Measurements from ENCODE around the gene APOL4. TPM values are rescaled to one million over a fixed set of nuclear protein-coding genes. Genes with fewer than 3 reads are reported as not detected.
"Not testable (repeated sequence)": the region's sequence is repeated elsewhere in the genome, so short reads cannot be mapped to it uniquely, and the experiment has no call there.

The APOL4 gene
- total RNA-seq, 1 donor from 2014 or later: not detected

- no peak for TF ChIP-seq CTCF (conservative IDR thresholded peaks at IDR 0.05; ENCODE audit: low read depth, low read length)
- no peak overlapping the region for H3K4me3 ChIP-seq (ENCODE audit: low read depth, low read length)
- no peak for DNase-seq (ENCODE audit: low read depth)
These were observed 27.3 kb upstream of the APOL4 start for GRCh38 chr22:36228944-36229343.

- H3K4me3 ChIP-seq (ENCODE audit: low read depth, low read length); DNase-seq (ENCODE audit: low read depth): not testable (repeated sequence)
These were observed 26.8 kb upstream of the APOL4 start for GRCh38 chr22:36228369-36228768.

DNA sequence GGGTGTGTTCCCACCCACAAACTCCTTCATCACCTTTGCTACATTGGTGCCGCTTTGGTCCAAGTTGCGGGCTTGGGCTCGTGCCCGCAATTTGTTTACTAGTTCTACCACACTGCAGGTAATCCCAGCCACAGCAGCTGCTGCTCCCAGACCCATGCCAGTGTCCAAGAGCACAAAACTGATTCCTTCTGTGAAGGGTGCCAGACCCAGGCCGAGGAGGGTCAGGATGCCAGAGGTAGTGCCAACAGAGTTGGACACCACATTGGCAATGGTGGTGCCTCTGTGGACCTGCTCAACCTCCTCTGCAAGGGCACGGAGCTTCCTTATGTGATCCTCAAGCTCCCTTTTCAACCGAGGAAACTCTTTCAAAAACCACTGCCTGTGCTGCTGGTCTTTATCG, 26.2 kb upstream of the APOL4 start:
- no peak overlapping the region for H3K4me3 ChIP-seq (ENCODE audit: low read depth, low read length)
- DNase-seq (ENCODE audit: low read depth): no peak
- no peak for TF ChIP-seq CTCF (conservative IDR thresholded peaks at IDR 0.05; ENCODE audit: low read depth, low read length)

DNA sequence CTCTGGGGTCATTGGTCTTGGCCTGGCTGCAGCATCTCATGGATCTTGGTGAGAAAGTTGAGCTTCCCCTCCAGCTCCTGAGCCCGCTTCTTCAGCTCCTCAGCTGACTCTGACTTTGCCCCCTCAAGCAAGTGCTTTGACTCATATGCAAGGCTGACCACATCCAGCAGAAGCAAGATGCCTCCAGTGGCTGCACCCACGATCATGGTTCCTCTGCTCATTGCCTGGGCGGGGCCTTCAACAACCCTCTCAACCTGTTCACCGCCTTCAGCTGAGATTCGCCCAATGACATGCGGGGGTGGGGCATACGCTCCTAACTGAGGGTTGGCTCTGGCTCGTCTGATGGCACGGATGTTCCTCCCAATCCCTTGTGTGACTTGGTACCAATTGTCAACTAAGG, 25.8 kb upstream of the APOL4 start:
- H3K4me3 ChIP-seq (ENCODE audit: low read depth, low read length): no peak overlapping the region
- no peak for DNase-seq (ENCODE audit: low read depth)
- no peak for TF ChIP-seq CTCF (conservative IDR thresholded peaks at IDR 0.05; ENCODE audit: low read depth, low read length)

GRCh38 chr22:36226189-36226588, 24.6 kb upstream of the APOL4 start:
- H3K4me3 ChIP-seq (ENCODE audit: low read depth, low read length): no peak overlapping the region
- no peak for TF ChIP-seq CTCF (conservative IDR thresholded peaks at IDR 0.05; ENCODE audit: low read depth, low read length)
- no peak for DNase-seq (ENCODE audit: low read depth)

- H3K4me3 ChIP-seq (ENCODE audit: low read depth, low read length): no peak overlapping the region
- TF ChIP-seq CTCF (conservative IDR thresholded peaks at IDR 0.05; ENCODE audit: low read depth, low read length): no peak
- no peak for DNase-seq (ENCODE audit: low read depth)
These were observed 23.8 kb upstream of the APOL4 start for GRCh38 chr22:36225333-36225922.

GRCh38 chr22:36224245-36224644, 22.6 kb upstream of the APOL4 start:
- H3K4me3 ChIP-seq (ENCODE audit: low read depth, low read length): no peak overlapping the region
- no peak for TF ChIP-seq CTCF (conservative IDR thresholded peaks at IDR 0.05; ENCODE audit: low read depth, low read length)
- DNase-seq (ENCODE audit: low read depth): no peak
